ENCODE results near the gene SOWAHA.

The SOWAHA gene

GRCh38 chr5:132773601-132774355, 39.3 kb upstream of the SOWAHA start:
- DNase-seq (ENCODE audit: low read depth): no peak
- H3K4me3 ChIP-seq (ENCODE audit: control insufficient read depth, low read depth, low read length): no peak overlapping the region
- TF ChIP-seq, protein P1, sequence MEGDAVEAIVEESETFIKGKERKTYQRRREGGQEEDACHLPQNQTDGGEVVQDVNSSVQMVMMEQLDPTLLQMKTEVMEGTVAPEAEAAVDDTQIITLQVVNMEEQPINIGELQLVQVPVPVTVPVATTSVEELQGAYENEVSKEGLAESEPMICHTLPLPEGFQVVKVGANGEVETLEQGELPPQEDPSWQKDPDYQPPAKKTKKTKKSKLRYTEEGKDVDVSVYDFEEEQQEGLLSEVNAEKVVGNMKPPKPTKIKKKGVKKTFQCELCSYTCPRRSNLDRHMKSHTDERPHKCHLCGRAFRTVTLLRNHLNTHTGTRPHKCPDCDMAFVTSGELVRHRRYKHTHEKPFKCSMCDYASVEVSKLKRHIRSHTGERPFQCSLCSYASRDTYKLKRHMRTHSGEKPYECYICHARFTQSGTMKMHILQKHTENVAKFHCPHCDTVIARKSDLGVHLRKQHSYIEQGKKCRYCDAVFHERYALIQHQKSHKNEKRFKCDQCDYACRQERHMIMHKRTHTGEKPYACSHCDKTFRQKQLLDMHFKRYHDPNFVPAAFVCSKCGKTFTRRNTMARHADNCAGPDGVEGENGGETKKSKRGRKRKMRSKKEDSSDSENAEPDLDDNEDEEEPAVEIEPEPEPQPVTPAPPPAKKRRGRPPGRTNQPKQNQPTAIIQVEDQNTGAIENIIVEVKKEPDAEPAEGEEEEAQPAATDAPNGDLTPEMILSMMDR (IDR thresholded peaks at IDR 0.05; ENCODE audit: control insufficient read depth, insufficient read depth, low read depth, low read length, missing control alignments): no peak

DNA sequence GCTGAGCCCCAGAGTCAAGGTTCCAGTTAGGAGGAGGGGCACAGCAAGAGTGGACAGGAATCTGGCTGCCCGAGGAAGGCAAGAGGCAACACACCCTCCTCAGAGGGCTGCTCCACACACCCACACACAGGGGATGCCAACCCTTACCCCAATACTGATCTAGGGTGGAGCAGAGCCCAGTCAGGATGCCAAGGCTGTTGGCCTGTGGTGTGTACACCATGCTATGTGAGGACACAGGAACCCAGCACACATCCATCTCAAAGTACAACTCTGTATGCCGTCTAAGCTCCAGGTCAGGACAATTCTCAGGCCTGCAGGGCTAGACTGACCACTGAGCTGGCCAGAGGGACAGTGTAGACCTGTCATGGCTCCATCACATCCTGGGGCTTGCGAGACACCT, 38.7 kb upstream of the SOWAHA start:
- DNase-seq (ENCODE audit: low read depth): no peak
- no peak overlapping the region for H3K4me3 ChIP-seq (ENCODE audit: control insufficient read depth, low read depth, low read length)
- TF ChIP-seq, protein P1 (IDR thresholded peaks at IDR 0.05; ENCODE audit: control insufficient read depth, insufficient read depth, low read depth, low read length, missing control alignments): no peak

- H3K4me3 ChIP-seq (ENCODE audit: control insufficient read depth, low read depth, low read length): no peak overlapping the region
- TF ChIP-seq, protein P1 (IDR thresholded peaks at IDR 0.05; ENCODE audit: control insufficient read depth, insufficient read depth, low read depth, low read length, missing control alignments): no peak
- DNase-seq (ENCODE audit: low read depth): no peak
Measured at GRCh38 chr5:132774896-132775295, 38.2 kb upstream of the SOWAHA start.

DNA sequence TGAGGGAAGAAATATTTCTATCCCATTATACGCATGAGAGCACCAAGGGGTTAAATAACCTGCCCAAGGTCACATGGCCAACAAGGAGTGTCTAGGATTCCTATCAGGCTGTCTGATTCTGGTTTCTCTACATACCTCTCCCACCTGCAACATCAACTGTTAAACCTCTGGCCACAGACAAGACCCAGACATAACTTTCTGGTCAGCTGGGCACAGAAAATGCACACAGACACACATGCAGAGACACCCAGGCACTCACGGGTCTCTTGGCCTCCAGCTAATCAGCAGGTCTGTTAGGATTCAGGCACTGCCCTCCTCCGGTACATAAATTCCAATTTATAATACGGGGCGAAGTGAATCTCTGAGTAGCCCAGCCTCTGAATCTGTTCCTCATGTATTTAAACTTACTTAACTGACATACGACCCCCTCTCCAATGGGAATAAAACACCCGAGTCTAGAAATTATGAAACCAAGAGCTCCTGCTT, 37.6 kb upstream of the SOWAHA start:
- no peak for DNase-seq (ENCODE audit: low read depth)
- TF ChIP-seq, protein P1 (IDR thresholded peaks at IDR 0.05; ENCODE audit: control insufficient read depth, insufficient read depth, low read depth, low read length, missing control alignments): no peak
- H3K4me3 ChIP-seq (ENCODE audit: control insufficient read depth, low read depth, low read length): no peak overlapping the region; the same call in 1 of the 2 replicates

DNA sequence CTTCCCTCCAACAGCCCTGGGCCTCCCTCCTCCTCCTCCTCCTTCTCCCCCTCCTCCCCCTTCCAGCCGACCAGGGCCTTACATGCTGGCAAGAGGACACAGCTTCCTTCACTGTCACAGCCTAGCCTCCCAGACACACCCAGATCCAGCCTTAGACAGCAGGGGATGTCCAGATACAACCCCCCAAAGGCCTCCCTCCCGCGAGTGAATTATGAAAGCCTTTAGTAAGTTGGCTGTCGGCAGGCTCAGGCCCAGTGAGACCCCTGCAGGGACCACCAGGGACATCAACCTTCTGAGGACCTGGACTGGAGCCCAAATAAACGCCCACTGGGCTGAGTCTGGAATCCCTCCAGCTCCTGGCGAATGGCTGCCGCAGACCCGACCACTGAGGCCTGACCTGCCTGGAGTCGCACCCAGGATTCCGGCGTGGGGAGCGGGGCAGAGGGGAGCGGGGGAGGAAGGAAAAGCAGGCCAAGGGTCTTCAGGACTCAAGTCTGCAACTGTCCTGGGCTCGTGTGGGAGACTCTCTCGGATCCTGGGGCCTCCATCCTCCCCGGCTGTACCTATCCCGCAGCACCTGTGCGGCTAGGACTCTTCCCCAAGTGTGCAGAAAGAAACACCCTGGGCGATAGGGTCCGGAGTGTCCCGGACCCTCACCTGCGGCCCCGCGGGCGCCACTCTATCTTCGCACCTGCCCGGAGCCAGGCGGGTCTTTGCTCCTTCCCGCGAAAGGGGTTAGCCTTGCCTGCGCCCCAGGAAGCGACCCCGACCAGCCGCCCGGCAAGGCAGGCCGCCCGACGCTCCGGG, 36.8 kb upstream of the SOWAHA start:
- TF ChIP-seq, protein P1 (IDR thresholded peaks at IDR 0.05; ENCODE audit: control insufficient read depth, insufficient read depth, low read depth, low read length, missing control alignments): no peak
- no peak for DNase-seq (ENCODE audit: low read depth)
- H3K4me3 ChIP-seq (ENCODE audit: control insufficient read depth, low read depth, low read length): peak overlapping the region; percentile 63

DNA sequence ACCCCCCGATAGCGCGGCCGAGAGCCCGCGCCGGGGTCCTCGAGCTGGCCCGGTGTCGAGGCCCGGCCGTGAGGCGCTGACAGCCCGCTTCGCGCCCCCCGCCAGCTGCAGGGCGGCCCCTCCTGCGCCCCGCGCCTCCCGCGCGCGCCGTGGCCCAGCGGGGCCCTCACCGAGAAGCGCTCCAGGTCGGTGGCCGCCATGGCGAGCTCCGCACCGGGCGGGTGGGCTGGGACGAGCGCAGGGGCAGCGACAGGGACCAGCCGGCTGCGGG, 36.2 kb upstream of the SOWAHA start:
- DNase-seq (ENCODE audit: low read depth): no peak
- TF ChIP-seq, protein P1 (IDR thresholded peaks at IDR 0.05; ENCODE audit: control insufficient read depth, insufficient read depth, low read depth, low read length, missing control alignments): no peak
- H3K4me3 ChIP-seq (ENCODE audit: control insufficient read depth, low read depth, low read length): peak overlapping the region; percentile 63

Data from AG09309 (cell line).